HCT116 (cell line): ENCODE measurements around the gene NAP1L1.

Experiments used
- CEBPB ChIP-seq: IDR thresholded peaks from 2 replicates; pipeline ENCODE4 v1.6.1; 2012; ENCODE audit warnings: low read depth
- CTCF ChIP-seq, 3 experiments: fragments of 200-600 bp in 1 of 3; sonication (generic) in 1 of 3; IDR thresholded peaks in 2 of 3; conservative IDR thresholded peaks in 1 of 3; 2 replicates each; pipeline ENCODE4 v1.5.1; 2012 to 2017; ENCODE audit warnings: low read depth in 2 of 3, low read length in 2 of 3, antibody characterized with exemption in 1 of 3, borderline replicate concordance in 1 of 3, control low read depth in 1 of 3, mild to moderate bottlenecking in 1 of 3, mixed read lengths in 1 of 3, mixed run types in 1 of 3, moderate library complexity in 1 of 3; ENCODE audit not compliant: insufficient read depth in 1 of 3
- ELF1 ChIP-seq: IDR thresholded peaks from 2 replicates; pipeline ENCODE4 v1.6.1; 2012; ENCODE audit warnings: low read depth, borderline replicate concordance
- EZH2 ChIP-seq: fragments of 200-600 bp; sonication (generic); IDR thresholded peaks from 2 replicates; pipeline ENCODE4 v1.6.1; 2017; ENCODE audit warnings: antibody characterized with exemption, mixed run types
- EZH2phosphoT487 ChIP-seq: fragments of 200-600 bp; IDR thresholded peaks from 2 replicates; pipeline ENCODE4 v1.6.1; 2018; ENCODE audit warnings: antibody characterized with exemption, borderline replicate concordance
- POLR2A ChIP-seq: IDR thresholded peaks from 2 replicates; pipeline ENCODE4 v1.7.0; 2011; ENCODE audit warnings: borderline replicate concordance; ENCODE audit not compliant: insufficient read depth, insufficient read length; ENCODE audit errors: extremely low read depth
- POLR2AphosphoS5 ChIP-seq: IDR thresholded peaks from 2 replicates; pipeline ENCODE4 v1.6.1; 2011; ENCODE audit warnings: mild to moderate bottlenecking, low read depth, low read length, moderate library complexity
- RAD21 ChIP-seq: IDR thresholded peaks from 2 replicates; pipeline ENCODE4 v1.6.1; 2012; ENCODE audit warnings: low read depth, mild to moderate bottlenecking
- TCF7L2 ChIP-seq: IDR thresholded peaks from 2 replicates; pipeline ENCODE4 v1.7.0; 2011; ENCODE audit warnings: borderline replicate concordance, inconsistent platforms; ENCODE audit not compliant: insufficient read depth, insufficient read length; ENCODE audit errors: extremely low read depth

GRCh38 chr12:76025601-76026575 lies 58.6 kb downstream of the NAP1L1 start:
- TF ChIP-seq CTCF (IDR thresholded peaks at IDR 0.05 in 2 of 3, conservative IDR thresholded peaks at IDR 0.05 in 1 of 3; ENCODE audit: borderline replicate concordance in 1 of 3, insufficient read depth in 1 of 3, low read depth in 2 of 3, low read length in 2 of 3) (no peak), CEBPB (no peak), EZH2phosphoT487 (no peak), POLR2A (no peak), POLR2AphosphoS5 (peak; percentile 51), RAD21 (peak; percentile 18; the same call in 1 of the 2 replicates), TCF7L2 (no peak), ELF1 (no peak), EZH2 (no peak)
